ENCODE results near the gene GRIA3.

Gene GRIA3

DNA sequence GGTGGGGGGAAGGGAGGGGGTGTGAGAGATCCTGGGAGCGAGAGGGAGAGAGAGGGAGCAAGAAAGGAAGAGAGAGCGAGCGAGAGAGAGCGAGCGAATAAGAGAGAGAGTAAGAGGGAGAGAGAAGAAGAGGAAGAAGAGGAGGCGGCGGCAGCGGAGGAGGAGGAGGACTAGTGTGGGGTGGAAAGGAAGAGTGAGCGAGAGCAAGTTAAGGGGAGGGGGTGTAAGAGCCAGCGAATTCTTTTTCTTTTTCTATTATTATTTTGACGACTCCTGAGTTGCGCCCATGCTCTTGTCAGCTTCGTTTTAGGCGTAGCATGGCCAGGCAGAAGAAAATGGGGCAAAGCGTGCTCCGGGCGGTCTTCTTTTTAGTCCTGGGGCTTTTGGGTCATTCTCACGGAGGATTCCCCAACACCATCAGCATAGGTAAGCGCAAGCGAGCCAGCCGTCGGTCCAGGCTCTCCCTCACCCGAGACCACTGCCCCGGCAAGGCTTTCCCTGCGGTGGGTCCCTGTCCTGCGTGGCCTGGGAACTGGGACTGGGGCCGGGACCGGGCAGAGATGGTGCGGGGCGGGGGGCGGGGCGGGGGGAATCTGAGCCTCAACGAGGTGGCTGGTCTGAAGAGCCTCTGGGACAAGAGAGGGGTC lies at the start of gene GRIA3:
Gene GRIA3, plus strand, starts transcription at position 60 of the 647 bp plus-strand sequence. Its CDS starts 258 bp downstream, at position 318.
- no peak for DNase-seq

DNA sequence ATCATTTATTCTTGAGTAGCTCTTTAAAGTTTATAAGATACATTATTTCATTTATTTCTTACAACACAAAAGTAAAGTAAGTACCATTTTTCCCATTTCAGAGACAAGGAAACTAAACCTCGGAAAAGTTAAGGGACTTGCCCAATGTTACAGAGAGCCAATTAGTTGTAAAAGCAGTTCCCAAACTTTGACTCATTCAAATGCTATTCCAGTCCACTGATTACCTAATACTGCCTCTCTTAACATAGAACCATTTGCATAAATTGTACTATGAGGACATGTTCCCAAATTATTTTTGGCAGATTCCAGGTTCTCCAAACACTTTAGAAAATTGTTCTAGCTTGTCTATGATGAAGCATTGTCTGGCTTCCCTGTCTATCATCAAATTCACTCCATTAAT lies 45.6 kb upstream of the GRIA3 start:
- DNase-seq, result no peak

DNA sequence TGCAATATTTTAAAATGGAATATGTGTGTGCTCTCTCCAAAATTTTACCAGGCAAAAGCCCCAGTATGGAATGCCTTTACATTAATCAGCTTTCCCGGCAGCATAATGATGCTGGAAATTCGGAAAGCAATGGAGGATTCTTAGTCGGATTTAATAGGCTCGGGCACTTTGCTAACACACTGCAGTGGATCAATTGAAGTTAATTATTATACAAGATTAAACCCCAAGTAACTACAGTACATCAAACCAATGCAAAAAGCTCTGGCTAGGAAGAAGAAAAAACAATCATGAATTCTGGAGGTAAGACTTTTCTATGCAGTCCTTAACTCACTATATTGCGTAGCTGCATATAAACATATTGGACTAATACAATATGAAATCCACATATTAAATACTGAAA lies 43.6 kb upstream of the GRIA3 start:
- no peak for DNase-seq

DNA sequence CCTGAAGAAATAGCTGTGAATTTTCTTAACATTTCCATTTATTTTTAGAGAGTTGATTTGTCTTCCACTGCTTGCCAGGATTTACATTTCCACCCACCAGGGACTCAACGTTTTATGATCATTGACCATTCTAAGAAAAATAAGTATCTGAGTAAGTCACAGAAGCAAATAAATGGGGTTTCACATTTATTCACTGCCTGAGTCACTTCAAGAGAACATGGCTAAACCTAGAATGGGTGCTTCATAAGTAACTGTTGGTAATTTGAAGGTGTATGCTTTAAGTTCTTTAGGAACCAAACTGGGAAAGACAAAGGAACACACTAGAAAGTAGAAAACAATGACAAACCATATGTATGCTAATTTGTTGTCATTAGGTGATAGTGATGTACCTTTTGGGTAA lies 43.2 kb upstream of the GRIA3 start:
- no peak for DNase-seq

DNA sequence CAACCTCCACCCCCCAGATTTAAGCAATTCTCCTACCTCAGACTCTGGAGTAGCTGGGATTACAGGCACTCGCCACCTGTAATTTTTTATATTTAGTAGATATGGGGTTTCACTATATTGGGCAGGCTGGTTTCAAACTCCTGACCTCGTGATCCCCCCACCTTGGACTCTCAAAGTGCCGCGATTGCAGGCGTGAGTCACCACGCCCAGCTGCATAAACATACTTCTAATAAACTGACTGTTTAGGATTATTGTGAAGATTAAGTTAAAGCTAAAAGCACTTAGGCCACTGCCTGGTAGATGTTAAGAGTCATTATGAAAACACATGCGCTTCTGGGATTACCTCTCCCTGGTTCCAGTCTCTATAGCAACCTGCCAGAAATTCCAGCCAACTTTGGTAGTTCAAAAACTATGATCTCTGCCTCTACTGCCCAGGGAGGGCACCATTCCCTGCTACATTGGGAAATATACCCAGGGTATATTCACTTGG lies 30.2 kb upstream of the GRIA3 start:
- DNase-seq, result no peak

DNA sequence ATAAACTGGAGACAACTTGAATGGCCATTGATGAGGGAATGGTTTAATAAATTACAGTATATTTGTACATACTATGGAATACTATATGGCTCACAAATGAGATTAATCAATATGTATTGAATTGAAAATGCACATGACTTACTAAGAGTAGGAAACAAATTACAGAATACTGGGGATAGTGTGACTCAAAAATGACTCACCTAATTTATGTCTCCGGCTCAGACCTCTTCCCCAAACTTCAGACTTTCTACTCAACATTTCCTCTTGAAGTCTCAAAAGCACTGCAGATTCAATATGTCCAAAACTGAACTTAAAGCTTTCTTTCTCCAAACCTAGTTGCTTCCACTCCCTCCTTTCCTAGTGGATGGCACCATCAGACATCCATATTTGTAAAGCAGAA lies 28.8 kb upstream of the GRIA3 start:
- DNase-seq, result no peak

DNA sequence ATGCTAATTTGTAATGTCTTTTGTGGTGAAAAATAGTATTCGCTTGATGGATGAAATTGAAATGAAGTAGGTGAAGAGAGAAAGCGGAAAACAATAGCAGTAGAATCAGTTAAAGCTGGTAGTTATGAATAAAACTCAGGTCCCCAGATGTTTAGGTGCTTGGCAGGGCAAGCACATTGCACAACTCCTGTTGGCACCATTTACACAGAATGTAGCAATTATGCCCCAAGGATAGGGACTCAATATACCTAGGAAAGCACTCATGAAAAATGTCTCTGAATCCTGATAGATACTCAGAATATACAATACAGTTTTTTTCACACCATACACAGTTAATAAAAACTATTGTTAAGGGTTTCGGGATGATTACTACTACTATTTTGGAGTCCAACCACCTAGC lies 26.5 kb upstream of the GRIA3 start:
- DNase-seq, result no peak

DNA sequence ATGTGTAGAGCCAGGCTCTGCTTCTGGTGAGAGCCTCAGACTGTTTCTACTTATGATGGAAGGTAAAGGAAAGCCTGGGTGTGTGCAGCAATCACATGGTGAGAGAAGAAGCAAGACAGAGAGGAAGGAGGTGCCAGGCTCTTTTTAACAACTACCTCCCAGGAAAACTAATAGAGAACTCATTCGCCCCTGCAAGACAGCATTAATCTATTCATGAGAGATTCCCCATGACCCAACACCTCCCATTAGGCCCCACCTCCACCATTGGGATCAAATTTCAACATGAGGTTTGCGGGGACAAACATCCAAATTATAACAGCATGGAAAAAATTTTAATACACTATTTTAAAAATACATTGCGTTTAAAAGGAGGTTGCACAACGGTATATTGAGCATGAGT lies 24.7 kb upstream of the GRIA3 start:
- no peak for DNase-seq

GRCh38 chrX:123167621-123168020 lies 16.5 kb upstream of the GRIA3 start:
- DNase-seq, result no peak

DNA sequence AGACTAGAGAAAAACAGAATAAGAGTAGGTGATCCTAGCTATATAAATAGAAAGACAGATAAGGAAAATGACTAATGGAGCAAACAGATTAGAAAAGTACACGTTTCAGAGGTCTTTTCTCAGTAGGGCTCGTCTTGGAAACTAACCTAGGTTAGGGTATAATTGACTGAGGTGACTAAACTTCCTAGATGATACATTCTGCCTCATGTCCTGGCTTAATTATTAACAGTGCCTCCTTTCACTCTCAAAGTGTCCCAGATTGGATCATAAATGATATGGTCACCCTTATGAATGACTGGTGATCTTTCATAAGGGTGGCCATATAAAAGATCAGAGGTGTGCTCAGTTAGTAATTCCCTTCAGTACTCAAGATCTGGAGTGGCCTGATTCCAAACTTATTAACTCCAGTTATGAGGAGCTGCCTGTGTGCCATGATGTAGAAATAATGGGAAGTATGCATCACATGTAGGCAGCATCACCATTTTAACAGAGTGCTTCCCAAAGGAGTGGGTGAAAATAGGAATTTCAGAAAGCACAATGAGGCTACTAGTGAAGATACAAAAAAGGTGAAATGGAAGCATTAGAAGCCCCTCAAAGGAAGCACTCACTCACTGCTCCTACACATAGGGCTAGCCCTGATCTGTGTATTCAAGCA lies 14.7 kb upstream of the GRIA3 start:
- no peak for DNase-seq

DNA sequence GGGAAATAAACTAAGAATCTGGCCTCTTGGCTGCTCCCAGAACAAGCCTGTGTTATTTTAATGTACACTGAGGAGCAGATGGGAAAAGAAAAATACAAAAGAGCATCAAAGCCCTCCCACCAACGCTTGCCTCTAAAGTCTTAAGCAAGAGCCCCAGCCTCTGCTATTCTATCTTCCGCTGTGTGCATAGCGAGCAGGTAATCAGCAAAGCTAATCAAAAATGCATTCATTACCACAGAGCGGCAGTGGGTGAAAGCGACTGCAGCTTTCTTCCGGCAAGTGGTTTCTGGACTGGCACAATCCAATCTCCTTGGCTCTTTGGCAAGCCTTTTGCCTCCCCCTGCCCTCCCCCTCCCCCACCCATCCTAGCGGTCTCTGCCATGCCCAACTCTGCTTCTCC lies 13.5 kb upstream of the GRIA3 start:
- DNase-seq, result no peak

GRCh38 chrX:123171781-123172180 lies 12.3 kb upstream of the GRIA3 start:
- DNase-seq, result no peak

DNA sequence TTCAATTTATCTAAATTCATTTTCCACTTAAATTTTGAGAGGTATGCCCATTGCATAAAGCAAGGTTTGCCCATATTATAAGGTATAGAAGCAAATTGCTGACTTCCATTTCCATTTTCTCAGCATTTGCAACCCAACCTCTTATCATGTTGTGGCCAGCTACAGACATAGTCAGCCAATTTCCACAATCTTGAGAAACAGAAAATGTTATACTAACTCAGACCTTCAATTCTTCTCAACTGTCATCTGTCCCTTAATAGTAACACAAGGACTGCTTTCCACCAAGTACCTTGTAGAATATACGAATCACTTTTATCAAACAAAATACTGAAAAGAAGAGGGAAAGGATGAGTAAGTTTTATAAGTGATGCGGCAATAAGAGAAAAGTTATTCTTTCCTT lies 11.2 kb upstream of the GRIA3 start:
- no peak for DNase-seq

DNA sequence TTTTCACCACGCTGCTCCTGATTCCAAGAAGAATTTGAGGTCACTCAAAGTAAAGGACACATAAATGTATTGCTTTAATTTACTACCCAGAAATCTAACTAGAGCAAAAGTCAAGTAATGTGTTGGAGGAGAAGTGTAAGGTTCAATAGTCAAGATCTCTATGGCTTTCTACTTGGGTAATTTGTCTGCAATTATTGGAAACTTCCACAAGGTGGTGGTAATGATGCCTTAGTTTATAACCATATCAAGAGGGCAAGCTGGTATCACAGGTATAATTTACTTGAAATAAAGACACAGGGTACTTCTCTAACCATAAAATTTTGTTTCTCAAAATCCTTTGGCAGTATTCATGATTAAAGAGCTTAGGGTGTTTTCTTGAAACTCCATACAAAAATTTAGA lies 10.2 kb upstream of the GRIA3 start:
- no peak for DNase-seq

DNA sequence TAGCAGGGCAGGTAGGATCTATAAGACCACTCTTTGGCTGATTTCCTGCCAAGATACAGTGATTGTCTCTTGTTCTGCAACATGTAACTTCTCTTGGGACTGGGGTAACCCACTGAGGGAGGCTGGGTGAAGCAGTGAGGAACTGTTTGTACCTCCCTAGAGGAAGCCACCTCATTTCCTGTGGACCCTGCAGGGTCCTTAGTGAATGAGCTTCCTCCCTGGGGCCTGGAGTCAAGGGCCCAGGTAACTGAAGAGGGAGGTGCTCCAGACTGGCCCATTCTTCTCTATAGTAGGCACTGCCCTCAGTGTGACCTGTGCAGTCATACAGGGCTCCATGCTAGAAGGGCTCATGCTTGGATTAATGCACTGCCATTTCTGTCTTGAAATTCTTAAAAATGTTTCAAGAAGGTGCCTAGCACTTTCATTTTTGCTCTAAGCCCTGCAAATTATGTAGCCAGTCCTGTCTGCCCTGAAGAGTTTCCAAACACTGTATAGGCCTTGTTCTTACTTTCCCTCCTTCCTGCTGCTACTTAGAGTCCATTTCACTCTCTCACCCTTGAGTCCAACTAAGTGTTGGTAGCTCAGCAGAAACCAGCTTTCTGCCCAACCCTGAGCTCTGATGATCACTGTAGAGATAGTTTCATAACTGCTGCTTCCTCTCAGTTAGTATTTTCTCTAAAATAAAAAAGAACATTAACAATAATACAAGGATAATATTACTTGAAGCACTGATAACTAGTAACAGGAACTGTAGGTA lies 8.5 kb upstream of the GRIA3 start:
- no peak for DNase-seq

DNA sequence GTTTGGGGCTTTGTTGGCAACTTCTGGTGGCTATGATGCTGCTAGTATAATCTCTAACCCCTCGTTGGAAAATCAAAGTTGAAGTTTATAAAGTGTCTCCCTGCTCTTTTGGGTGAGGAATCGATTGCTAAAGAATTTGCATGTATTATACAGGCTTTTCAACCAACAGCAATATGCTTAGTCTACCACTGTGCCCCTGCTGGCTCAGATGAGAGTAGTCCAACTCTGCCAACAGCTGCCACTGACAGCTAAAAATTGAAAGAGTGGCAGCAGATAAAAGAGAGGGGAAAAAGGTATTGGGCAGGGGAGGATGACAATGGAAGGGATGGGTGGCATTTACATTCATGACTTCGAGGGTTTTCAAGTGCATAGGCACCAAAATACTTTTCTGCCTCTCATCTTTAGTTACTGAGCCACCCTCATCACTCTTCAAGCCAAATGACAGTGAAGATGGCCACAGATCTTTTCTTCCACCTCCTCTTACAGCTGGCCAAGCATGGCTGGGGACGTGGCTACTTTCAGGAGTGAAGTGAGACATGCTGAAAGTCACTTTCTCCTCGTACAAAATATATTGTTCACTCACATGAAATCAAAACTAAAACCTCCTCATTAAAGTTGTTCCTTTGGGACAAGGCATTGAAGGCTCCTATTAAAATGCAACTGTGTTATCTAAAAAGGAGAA lies 2.7 kb upstream of the GRIA3 start:
- no peak for DNase-seq

GRCh38 chrX:123184866-123185276 lies 793 bp downstream of the GRIA3 start:
- no peak for DNase-seq

DNA sequence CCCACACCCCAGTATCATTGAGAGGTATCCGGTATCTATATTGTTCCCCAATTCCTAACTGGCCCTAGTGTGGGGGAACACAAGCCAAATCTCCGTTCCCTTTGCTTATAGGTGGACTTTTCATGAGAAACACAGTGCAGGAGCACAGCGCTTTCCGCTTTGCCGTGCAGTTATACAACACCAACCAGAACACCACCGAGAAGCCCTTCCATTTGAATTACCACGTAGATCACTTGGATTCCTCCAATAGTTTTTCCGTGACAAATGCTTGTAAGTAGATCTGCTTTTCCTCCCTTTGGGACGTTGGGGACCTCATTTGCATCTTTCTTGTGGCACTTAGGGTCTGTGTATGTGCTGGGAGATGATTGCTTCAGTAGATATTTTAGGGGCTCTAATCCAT lies 1.6 kb downstream of the GRIA3 start:
- no peak for DNase-seq

DNA sequence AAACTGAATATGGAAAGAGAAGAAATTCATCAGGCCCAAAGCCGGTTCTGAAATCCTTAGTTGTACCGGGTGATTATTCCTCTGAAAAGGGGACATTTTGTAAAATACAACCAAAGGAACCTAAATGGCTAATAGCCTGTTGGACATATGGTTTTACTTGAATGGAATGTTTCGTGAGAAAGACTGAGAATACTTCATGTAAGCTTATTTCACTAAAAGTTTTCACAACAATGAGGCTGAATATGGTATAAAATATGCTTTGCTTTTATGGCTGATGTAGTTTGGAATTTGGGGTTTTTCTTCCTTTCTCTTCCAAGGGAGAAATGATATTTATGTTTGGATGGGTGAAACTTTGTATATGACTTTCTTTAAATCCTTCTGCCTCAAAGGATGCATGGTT lies 2.7 kb downstream of the GRIA3 start:
- DNase-seq, result no peak

GRCh38 chrX:123188081-123188480 lies 4.0 kb downstream of the GRIA3 start:
- DNase-seq, result no peak

- no peak for DNase-seq
Measured at GRCh38 chrX:123189338-123189737, 5.3 kb downstream of the GRIA3 start.

GRCh38 chrX:123190096-123190495 lies 6.0 kb downstream of the GRIA3 start:
- no peak for DNase-seq

GRCh38 chrX:123193101-123193500 lies 9.0 kb downstream of the GRIA3 start:
- no peak for DNase-seq

DNA sequence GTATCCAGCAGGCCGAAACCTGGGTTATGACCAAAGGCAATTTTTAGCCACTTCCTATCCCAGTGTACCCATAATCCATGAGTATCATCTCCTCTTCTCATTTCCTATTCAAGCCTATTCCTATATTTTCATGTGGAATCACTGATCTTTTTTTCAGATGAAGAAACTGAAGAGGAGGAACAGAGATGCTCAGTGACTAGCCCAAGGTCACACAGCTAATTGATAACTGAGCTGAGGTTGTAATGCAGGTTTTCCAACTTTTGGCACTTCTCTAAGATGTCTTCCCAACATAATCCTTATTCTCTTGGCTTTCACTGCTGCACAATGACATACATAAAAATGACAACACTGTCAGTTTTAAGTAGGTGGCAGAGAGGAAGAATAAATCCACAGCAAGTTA lies 15.3 kb downstream of the GRIA3 start:
- DNase-seq, result no peak
